GM21423 (cell line): Measurements from ENCODE around the gene KCNJ9.

Experiments used
- ATAC-seq: cut with Tn5 transposase; IDR thresholded peaks from one replicate; pipeline ENCODE4 v1.9.1; 2021; ENCODE audit warnings: mild to moderate bottlenecking, moderate library complexity; ENCODE audit not compliant: unreplicated experiment

The KCNJ9 gene

GRCh38 chr1:160086456-160086892 is 5.1 kb downstream of the KCNJ9 start:
- no peak for ATAC-seq

- ATAC-seq: no peak
These were observed 5.9 kb downstream of the KCNJ9 start for GRCh38 chr1:160087118-160087662.

GRCh38 chr1:160089883-160090282 is 8.5 kb downstream of the KCNJ9 start:
- ATAC-seq: no peak

GRCh38 chr1:160090760-160091159 is 9.4 kb downstream of the KCNJ9 start:
- ATAC-seq: no peak

GRCh38 chr1:160091666-160092223 is 10.4 kb downstream of the KCNJ9 start:
- ATAC-seq: no peak

- ATAC-seq: no peak
These were observed 11.2 kb downstream of the KCNJ9 start for GRCh38 chr1:160092366-160093068.

- no peak for ATAC-seq
These were observed 11.7 kb downstream of the KCNJ9 start for GRCh38 chr1:160093069-160093395.

- ATAC-seq: no peak
These were observed 12.4 kb downstream of the KCNJ9 start for GRCh38 chr1:160093624-160094290.

GRCh38 chr1:160094291-160094625 is 12.9 kb downstream of the KCNJ9 start:
- no peak for ATAC-seq

GRCh38 chr1:160094806-160095205 is 13.5 kb downstream of the KCNJ9 start:
- ATAC-seq: no peak

GRCh38 chr1:160095382-160096105 is 14.2 kb downstream of the KCNJ9 start:
- no peak for ATAC-seq

GRCh38 chr1:160096274-160097116 is 15.2 kb downstream of the KCNJ9 start:
- no peak for ATAC-seq

GRCh38 chr1:160097151-160097910 is 16.0 kb downstream of the KCNJ9 start:
- ATAC-seq: no peak

- peak; percentile 60 for ATAC-seq
These were observed 16.8 kb downstream of the KCNJ9 start, which contains the start of gene IGSF8 for GRCh38 chr1:160097911-160098851. Gene IGSF8, minus strand, starts transcription at chr1:160098619. Its CDS starts 147 bp downstream, at chr1:160098472.

- ATAC-seq: peak; percentile 76
These were observed 17.7 kb downstream of the KCNJ9 start for GRCh38 chr1:160098852-160099561.

GRCh38 chr1:160099716-160100375 is 18.5 kb downstream of the KCNJ9 start:
- no peak for ATAC-seq

- no peak for ATAC-seq
These were observed 19.8 kb downstream of the KCNJ9 start for GRCh38 chr1:160101037-160101716.
